HG03442 (cell line): ENCODE data around the gene BOD1L1.

Experiments used
- ATAC-seq: cut with Tn5 transposase; IDR thresholded peaks from one replicate; pipeline ENCODE4 v1.9.1; 2021; ENCODE audit warnings: mild to moderate bottlenecking, moderate library complexity; ENCODE audit not compliant: unreplicated experiment

Gene BOD1L1

DNA sequence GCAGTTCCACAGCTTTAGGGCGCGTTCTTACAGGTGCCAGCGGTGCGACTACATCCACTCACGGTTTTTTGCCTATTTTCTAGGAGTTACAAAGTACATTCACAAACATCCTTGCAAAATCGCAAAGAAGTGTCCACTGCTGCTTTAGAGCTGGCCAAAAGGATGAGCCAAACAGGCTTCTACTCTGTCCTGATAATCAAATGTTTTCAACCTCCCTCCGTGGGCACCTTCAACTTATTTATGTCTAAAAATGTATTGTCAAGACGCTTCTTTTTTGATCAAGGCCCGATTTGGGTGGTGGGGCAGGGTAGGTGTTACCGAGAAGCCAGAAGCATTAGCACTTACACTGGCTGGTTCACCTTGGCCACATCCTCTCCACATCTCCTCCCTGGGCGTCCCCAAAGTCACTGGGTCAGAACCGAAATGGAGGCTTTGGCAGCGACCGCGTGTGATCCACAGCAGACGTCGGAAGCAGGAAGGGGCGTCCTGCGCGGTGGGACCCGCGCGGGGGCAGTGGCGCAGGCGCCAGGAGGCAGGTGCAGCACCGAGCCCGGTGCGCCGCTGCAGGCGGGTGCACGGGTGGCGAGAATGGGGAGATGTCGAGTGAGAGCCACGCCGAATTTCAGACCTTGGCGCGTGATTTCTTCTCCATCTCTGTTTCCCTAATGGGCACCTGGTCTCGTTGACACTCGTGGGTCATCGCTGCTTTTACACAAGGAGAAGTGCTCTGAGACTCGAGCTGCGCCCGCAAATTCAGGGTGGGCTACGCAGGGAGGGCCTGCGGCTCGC is 100.1 kb downstream of the BOD1L1 start:
- no peak for ATAC-seq

DNA sequence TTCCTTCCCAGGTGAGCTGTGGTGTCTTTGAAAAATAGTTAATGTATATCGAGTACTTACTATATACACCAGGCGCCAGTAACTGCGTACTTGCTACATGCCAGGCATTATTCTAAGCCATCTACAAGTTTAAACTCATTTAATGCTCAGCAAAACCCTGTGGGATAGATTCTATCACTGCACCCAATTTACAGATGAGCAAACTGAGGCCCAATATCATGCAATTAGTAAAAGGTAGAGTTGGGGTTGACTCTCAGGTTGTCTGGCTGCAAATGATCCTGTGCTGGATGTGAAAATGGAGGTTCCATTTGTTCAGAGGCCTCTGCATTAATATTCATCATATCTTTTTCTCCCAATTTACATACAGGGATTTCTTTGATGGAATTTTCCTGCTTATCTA is 100.9 kb downstream of the BOD1L1 start:
- no peak for ATAC-seq

DNA sequence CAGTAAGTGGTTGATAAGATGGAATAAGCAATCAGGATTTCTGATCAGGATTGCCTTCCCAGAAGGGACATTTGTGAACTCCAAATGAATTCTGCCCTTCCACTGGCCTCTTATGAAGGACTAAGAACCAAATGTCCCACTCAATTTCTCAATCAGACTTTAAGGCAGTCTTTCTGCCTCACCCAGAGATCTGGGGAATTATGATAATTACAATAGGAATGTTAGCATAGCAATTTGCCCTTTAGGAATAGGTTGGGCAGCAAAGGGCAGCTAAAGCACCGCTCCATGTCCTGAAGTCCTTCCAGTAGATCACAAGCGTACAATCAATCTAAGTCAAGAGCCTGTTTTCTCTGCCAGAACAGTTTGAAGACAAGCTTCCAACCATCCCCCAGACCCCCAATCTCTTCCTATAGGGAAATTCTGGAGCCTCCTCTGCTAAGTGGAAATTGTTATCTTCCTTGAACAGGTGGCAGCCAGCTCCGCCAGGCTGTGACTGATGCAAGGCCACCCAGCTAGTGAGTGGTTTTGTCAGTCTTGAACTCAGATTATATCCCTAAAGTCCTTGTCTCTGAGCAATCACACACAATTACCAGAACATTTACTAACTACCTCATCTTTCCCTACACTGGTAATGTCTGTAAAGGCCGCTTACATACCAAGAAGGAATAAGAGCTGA is 101.8 kb downstream of the BOD1L1 start:
- no peak for ATAC-seq

- ATAC-seq = no peak
Observed at GRCh38 chr4:13524504-13525243, 102.9 kb downstream of the BOD1L1 start.

GRCh38 chr4:13523591-13524503 is 103.7 kb downstream of the BOD1L1 start:
- no peak for ATAC-seq

- no peak for ATAC-seq
Observed at GRCh38 chr4:13523105-13523477, 104.4 kb downstream of the BOD1L1 start.

- ATAC-seq = no peak
Observed at GRCh38 chr4:13522282-13523104, 105.0 kb downstream of the BOD1L1 start.

GRCh38 chr4:13521047-13521446 is 106.5 kb downstream of the BOD1L1 start:
- no peak for ATAC-seq
